SK-MEL-5 (cell line): ENCODE measurements around the gene SVIL. TPM values are rescaled to one million over a fixed set of nuclear protein-coding genes. Genes with fewer than 3 reads are reported as not detected.

ENCODE experiments used
- DNase-seq: peaks from one replicate; pipeline ENCODE4 v3.0.0-alpha.2; 2016; ENCODE audit warnings: low read depth, low spot score
- in situ Hi-C: cut with HindIII; loops from 2 replicates; pipeline ENCODE4 v1.10.0; 2016; ENCODE audit warnings: low sequenced_read_pairs, high pct_unique_total_duplicates, low pct_unique_long_range_greater_than_20kb
- total RNA-seq: library from RNA; depleted of rRNA; stranded (reverse); fragments of >200 nt; shearing (Covaris generic); gene quantifications from 2 replicates; pipeline ENCODE4 v1.2.3, GENCODE V29; 2014

Gene SVIL
- total RNA-seq, 1 experiment from 2014 or later = 12.0 TPM

GRCh38 chr10:29651767-29652166, 17.0 kb upstream of the SVIL start:
- in situ Hi-C loops = no loop called here

GRCh38 chr10:29650552-29650944, 15.8 kb upstream of the SVIL start:
- DNase-seq = no peak
- in situ Hi-C loops = no loop called here

More at GRCh38 chr10:29651767-29652166, 17.0 kb upstream of the SVIL start:
- DNase-seq = no peak

GRCh38 chr10:29649561-29650551, 15.1 kb upstream of the SVIL start:
- DNase-seq = peak; percentile 45
- in situ Hi-C loops = no loop called here

- in situ Hi-C loops = no loop called here
- no peak for DNase-seq
Measured at GRCh38 chr10:29648983-29649268, 14.2 kb upstream of the SVIL start.

- in situ Hi-C loops = no loop called here
- DNase-seq = no peak
Measured at GRCh38 chr10:29648114-29648982, 13.6 kb upstream of the SVIL start.

- DNase-seq = no peak
- in situ Hi-C loops = no loop called here
Measured at GRCh38 chr10:29647478-29647877, 12.7 kb upstream of the SVIL start.

- in situ Hi-C loops = no loop called here
- no peak for DNase-seq
Measured at GRCh38 chr10:29646960-29647461, 12.2 kb upstream of the SVIL start.

GRCh38 chr10:29646238-29646902, 11.6 kb upstream of the SVIL start:
- in situ Hi-C loops = no loop called here
- DNase-seq = peak; percentile 75

- in situ Hi-C loops = no loop called here
- no peak for DNase-seq
Measured at GRCh38 chr10:29643771-29644501, 9.2 kb upstream of the SVIL start.

- in situ Hi-C loops = no loop called here
- DNase-seq = peak; percentile 45
Measured at GRCh38 chr10:29642990-29643389, 8.2 kb upstream of the SVIL start.

- in situ Hi-C loops = no loop called here
- no peak for DNase-seq
Measured at GRCh38 chr10:29637537-29637936, 2.8 kb upstream of the SVIL start.

GRCh38 chr10:29636178-29636577, 1.4 kb upstream of the SVIL start:
- DNase-seq = no peak
- in situ Hi-C loops = no loop called here

- in situ Hi-C loops = no loop called here
- DNase-seq = peak; percentile 81
Measured at GRCh38 chr10:29635711-29636144, 957 bp upstream of the SVIL start.

GRCh38 chr10:29634105-29634504, 666 bp downstream of the SVIL start:
- DNase-seq = no peak
- in situ Hi-C loops = no loop called here

- DNase-seq = no peak
- in situ Hi-C loops = no loop called here
Measured at GRCh38 chr10:29631049-29631339, 3.8 kb downstream of the SVIL start.

GRCh38 chr10:29630205-29631048, 4.3 kb downstream of the SVIL start:
- no peak for DNase-seq
- in situ Hi-C loops = no loop called here
